ENCODE measurements around the gene HSD17B13.

The HSD17B13 gene

GRCh38 chr4:87268411-87268810 is 54.3 kb downstream of the HSD17B13 start:
- DNase-seq, result no peak

DNA sequence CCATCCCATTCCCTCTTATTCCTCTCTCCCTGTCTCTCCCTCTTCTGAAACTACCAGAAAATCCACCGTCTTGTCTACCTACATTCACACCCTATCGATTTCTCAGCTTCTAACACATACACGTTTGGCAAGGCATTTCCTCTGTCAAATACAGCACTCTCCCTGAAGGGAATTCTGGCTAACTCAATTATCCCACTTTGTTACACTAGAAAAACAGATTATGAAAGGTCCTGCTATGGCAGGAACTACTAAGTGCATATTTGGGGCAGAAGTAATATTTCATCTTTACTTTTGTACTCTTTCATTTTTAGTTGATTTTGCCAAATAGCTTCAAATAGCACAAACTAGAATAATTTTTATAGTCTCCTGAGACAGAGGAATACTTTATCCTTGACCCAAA is 55.7 kb downstream of the HSD17B13 start:
- DNase-seq, result no peak

DNA sequence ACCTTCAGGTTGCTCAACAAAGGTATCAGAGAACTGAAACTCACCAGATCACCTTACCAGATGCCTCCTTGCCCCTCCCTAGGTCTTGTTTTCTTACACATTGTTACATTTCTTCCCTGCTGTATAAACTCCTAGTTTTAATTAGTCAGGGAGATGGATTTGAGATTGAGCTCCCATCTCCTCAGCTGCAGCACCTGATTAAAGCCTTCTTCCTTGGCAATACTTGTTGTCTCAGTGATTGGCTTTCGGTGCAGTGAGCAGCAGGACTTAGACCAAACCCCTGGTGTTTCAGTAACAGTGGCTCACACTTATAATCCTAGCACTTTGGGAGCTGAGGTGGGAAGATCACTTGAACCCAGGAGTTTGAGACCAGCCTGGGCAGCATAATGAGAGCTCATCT is 59.8 kb downstream of the HSD17B13 start:
- no peak for DNase-seq

DNA sequence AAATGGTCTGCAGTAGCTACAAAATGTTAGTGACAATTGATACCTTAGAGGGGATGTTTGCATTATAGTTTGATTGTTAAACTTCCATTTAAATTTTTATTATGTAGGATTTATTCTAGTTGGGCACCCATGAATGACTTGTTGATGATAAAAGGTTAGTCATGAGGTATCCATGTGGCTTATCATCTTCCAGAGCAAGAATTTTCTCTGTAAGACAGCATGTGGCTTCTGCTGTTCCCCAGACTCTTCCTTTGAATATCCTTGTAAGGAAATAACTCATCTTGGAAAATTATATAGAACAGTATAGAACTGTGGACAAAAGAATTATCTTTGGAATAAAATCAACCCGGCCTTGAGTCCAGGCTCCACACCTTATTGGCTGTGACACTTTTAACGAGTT is 62.2 kb downstream of the HSD17B13 start:
- DNase-seq, result no peak

GRCh38 chr4:87258677-87259076 is 64.0 kb downstream of the HSD17B13 start:
- DNase-seq, result no peak

- peak in 37 of 56 donors; percentile 1 to 57 (median 15) for DNase-seq
These were observed 65.2 kb downstream of the HSD17B13 start for GRCh38 chr4:87257523-87257922.

- DNase-seq, result no peak
These were observed 66.9 kb downstream of the HSD17B13 start for GRCh38 chr4:87255755-87256154.
